Measurements from ENCODE around the gene RACGAP1.

RACGAP1 gene

GRCh38 chr12:49979016-49979586 is 46.2 kb downstream of the RACGAP1 start:
- Histone ChIP-seq H3F3A (ENCODE audit: insufficient read depth, low read length) (no peaks in the 10 kb centered on the region), H3K9me3 (ENCODE audit: low read length) (no peaks in the 10 kb centered on the region), H2AFZ (ENCODE audit: low read length) (no peak overlapping the region), H4K20me1 (ENCODE audit: insufficient read depth, low read length) (no peaks in the 10 kb centered on the region), H3K4me2 (ENCODE audit: low read length) (no peak overlapping the region), H3K9ac (ENCODE audit: low read length) (no peak overlapping the region), H3K36me3 (ENCODE audit: insufficient read depth, low read length) (no peaks in the 10 kb centered on the region), H3K4me1 (ENCODE audit: insufficient read depth, low read length, severe bottlenecking) (no peaks in the 10 kb centered on the region), H3K27ac (ENCODE audit: low read depth, low read length, poor library complexity, severe bottlenecking) (no peak overlapping the region), H3K9me2 (ENCODE audit: low read depth, low read length) (no peaks in the 10 kb centered on the region), H3K79me2 (ENCODE audit: insufficient read depth, low read length) (no peaks in the 10 kb centered on the region), H3K27me3 (ENCODE audit: insufficient read depth, low read length) (no peaks in the 10 kb centered on the region), H3K4me3 (ENCODE audit: low read depth, low read length, poor library complexity, severe bottlenecking) (no peak overlapping the region)
- TF ChIP-seq EZH2 (IDR thresholded peaks at IDR 0.05; ENCODE audit: borderline replicate concordance, low read length) (no peak), CTCF (IDR thresholded peaks at IDR 0.05; ENCODE audit: low read length) (no peak)

GRCh38 chr12:49978125-49978524 is 47.2 kb downstream of the RACGAP1 start:
- H3K9ac ChIP-seq (ENCODE audit: low read length) = no peak overlapping the region
- TF ChIP-seq CTCF (IDR thresholded peaks at IDR 0.05; ENCODE audit: low read length) (no peak), EZH2 (IDR thresholded peaks at IDR 0.05; ENCODE audit: borderline replicate concordance, low read length) (no peak)
- no peak overlapping the region for H3K4me2 ChIP-seq (ENCODE audit: low read length)
- no peaks in the 10 kb centered on the region for H3K27me3 ChIP-seq (ENCODE audit: insufficient read depth, low read length)
- no peak overlapping the region for H3K27ac ChIP-seq (ENCODE audit: low read depth, low read length, poor library complexity, severe bottlenecking)
- no peaks in the 10 kb centered on the region for H3F3A ChIP-seq (ENCODE audit: insufficient read depth, low read length)
- no peaks in the 10 kb centered on the region for H4K20me1 ChIP-seq (ENCODE audit: insufficient read depth, low read length)
- no peaks in the 10 kb centered on the region for H3K9me2 ChIP-seq (ENCODE audit: low read depth, low read length)
- H3K4me1 ChIP-seq (ENCODE audit: insufficient read depth, low read length, severe bottlenecking) = no peaks in the 10 kb centered on the region
- H2AFZ ChIP-seq (ENCODE audit: low read length) = no peak overlapping the region
- no peaks in the 10 kb centered on the region for H3K9me3 ChIP-seq (ENCODE audit: low read length)
- no peaks in the 10 kb centered on the region for H3K36me3 ChIP-seq (ENCODE audit: insufficient read depth, low read length)
- H3K4me3 ChIP-seq (ENCODE audit: low read depth, low read length, poor library complexity, severe bottlenecking) = no peak overlapping the region
- no peaks in the 10 kb centered on the region for H3K79me2 ChIP-seq (ENCODE audit: insufficient read depth, low read length)

- Histone ChIP-seq H3K36me3 (ENCODE audit: insufficient read depth, low read length) (no peaks in the 10 kb centered on the region), H3K9me2 (ENCODE audit: low read depth, low read length) (no peaks in the 10 kb centered on the region), H3F3A (ENCODE audit: insufficient read depth, low read length) (no peaks in the 10 kb centered on the region), H3K4me1 (ENCODE audit: insufficient read depth, low read length, severe bottlenecking) (no peaks in the 10 kb centered on the region), H3K9me3 (ENCODE audit: low read length) (no peaks in the 10 kb centered on the region), H3K79me2 (ENCODE audit: insufficient read depth, low read length) (no peaks in the 10 kb centered on the region), H2AFZ (ENCODE audit: low read length) (no peak overlapping the region), H3K9ac (ENCODE audit: low read length) (no peak overlapping the region), H3K27ac (ENCODE audit: low read depth, low read length, poor library complexity, severe bottlenecking) (no peak overlapping the region), H3K4me2 (ENCODE audit: low read length) (no peak overlapping the region), H3K27me3 (ENCODE audit: insufficient read depth, low read length) (no peaks in the 10 kb centered on the region), H3K4me3 (ENCODE audit: low read depth, low read length, poor library complexity, severe bottlenecking) (no peak overlapping the region), H4K20me1 (ENCODE audit: insufficient read depth, low read length) (no peaks in the 10 kb centered on the region)
- no peak for TF ChIP-seq EZH2 (IDR thresholded peaks at IDR 0.05; ENCODE audit: borderline replicate concordance, low read length)
- no peak for TF ChIP-seq CTCF (IDR thresholded peaks at IDR 0.05; ENCODE audit: low read length)
Measured at GRCh38 chr12:49976557-49976956, 48.7 kb downstream of the RACGAP1 start.
